ENCODE results near the gene SYT9.

Gene SYT9

DNA sequence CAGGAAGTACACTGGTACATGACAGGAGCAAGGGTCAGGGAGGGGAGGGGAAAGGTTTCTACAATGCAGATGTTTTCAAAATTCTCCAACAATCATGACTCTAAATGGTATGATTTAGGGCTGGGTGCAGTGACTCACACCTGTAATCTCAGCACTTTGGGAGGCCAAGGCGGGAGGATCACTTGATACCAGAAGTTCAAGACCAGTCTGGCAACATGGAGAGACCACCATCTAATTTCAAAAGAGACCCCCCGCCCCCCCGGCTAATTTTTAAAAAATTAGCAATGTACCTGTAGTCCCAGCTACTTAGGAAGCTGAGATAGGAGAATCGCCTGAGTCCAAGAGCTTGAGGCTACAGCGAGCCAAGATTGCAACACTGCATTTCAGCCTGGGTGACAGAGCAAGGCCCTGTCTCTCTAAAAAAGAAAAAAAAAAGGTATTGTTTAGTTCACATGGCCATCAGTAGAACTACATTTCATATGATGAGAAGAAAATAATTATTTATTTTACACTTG is 217.7 kb downstream of the SYT9 start:
- no peak for DNase-seq (ENCODE audit: low read depth in 2 of 2)

DNA sequence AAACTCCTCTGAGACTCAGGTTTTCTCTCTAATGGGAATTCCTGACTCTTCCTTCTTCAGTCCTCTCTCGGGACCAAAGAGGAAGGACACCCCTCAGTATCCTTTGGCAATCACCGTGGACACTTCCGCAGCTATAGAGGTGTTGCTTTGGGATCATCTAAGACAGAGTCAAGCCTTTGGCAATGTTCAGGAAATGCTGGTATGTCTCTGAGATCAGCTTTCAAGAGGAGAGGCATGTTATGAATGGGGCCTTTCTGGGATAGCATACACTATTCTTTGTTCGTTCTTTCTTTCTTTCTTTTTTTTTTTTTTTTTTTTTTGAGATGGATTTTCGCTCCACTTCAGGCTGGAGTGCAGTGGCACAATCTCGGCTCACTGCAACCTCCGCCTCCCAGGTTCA is 219.4 kb downstream of the SYT9 start:
- DNase-seq (ENCODE audit: low read depth in 2 of 2) = no peak

DNA sequence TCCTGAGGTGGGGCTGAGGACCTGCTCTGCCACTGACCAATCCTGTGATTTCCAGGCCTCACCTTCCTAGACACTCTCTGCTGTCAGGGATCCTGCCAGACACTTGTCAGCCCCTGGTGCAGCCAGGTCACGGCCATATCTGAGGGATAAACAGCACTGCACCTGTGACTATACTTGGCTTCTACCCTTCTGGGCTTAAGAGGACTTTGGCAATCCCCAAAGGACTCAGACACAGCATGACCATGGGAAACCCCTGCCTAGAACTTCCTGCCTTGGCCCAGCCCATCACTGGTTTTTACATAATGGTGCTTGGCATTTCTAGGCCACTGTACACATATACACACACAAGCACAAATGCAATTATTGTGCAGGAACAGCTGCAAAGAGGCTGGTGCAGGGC is 222.0 kb downstream of the SYT9 start:
- DNase-seq (ENCODE audit: low read depth in 2 of 2) = no peak

- no peak for DNase-seq (ENCODE audit: low read depth in 2 of 2)
Measured at GRCh38 chr11:7480113-7480512, 228.4 kb downstream of the SYT9 start.

DNA sequence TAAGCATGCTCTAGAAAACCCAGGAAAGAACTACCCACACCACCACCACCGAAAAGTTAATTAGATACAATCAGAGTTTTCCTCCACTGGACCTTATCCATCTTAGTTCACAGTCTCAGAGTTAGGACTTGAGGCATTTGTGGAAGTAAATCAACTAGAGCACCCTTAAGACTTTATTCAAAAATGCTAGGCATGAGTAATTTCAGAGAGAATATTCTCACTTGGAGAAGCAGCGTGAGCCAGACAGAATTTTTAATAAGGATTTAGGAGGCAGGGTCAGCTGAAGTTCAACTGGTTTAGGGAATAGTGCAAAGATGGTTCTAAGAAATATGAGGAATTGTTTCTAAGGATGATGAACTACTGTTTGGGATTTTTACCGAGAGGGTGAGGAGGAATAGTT is 232.4 kb downstream of the SYT9 start:
- no peak for DNase-seq (ENCODE audit: low read depth in 2 of 2)

GRCh38 chr11:7484645-7485044 is 232.9 kb downstream of the SYT9 start:
- no peak for DNase-seq (ENCODE audit: low read depth in 2 of 2)

DNA sequence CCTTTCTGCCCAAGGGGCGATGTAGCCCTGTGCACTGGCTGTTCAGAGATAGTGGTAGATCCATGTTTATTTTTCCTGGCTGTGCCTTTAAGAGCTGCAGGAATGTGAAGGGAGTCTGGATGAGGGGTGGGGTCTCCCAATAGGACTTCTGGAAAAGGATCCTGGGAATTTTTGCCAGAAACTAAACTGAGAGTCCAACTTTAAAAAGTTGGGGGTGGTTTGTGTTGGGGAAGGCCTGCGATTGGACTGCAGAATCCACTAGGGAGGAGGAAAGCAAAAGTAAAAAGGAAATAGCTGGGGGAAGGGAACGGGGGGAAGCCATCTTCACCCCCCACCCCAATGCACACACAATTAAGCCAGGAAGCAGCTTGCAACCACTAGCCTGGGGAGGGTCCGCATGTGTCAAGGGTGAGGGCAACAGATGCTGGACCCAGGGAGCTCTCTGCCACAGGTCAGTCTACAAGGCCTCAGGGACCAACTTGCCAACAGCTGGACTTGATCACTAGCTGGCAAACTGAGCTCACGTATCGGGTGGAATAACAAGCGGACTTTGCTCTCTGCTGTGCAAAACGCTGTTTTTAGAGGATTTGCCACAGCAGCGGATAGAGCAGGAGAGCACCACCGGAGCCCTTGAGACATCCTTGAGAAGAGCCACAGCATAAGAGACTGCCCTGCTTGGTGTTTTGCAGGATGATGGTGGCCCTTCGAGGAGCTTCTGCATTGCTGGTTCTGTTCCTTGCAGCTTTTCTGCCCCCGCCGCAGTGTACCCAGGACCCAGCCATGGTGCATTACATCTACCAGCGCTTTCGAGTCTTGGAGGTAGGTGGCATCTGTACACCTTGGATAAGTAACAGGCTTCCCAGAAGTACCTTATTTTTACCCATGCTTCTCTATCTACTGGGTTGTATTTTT is 233.7 kb downstream of the SYT9 start, which contains the start of gene OLFML1:
Gene OLFML1, plus strand, starts transcription at position 321 of the 912 bp plus-strand sequence. Its CDS starts 370 bp downstream, at position 691.
- no peak for DNase-seq (ENCODE audit: low read depth in 2 of 2)

- no peak for DNase-seq (ENCODE audit: low read depth in 2 of 2)
Measured at GRCh38 chr11:7486098-7486780, 234.5 kb downstream of the SYT9 start.

DNA sequence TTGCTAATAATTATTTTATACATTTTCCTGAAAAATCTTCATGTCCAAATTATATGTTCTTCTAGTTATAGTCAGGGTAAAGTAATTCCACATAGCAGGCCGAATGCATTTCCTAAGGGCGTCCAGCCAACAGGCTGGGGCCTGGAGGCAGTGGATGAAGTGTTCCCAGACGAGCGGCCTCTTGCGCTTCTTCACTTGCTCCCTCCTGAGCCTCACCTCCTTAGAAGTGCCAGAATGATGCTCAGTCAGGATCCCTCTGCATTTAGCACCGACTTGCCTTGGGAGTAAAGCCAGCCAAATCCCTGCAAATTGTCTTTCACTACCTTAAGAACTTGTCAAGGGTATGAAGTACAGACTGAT is 235.1 kb downstream of the SYT9 start:
- no peak for DNase-seq (ENCODE audit: low read depth in 2 of 2)

DNA sequence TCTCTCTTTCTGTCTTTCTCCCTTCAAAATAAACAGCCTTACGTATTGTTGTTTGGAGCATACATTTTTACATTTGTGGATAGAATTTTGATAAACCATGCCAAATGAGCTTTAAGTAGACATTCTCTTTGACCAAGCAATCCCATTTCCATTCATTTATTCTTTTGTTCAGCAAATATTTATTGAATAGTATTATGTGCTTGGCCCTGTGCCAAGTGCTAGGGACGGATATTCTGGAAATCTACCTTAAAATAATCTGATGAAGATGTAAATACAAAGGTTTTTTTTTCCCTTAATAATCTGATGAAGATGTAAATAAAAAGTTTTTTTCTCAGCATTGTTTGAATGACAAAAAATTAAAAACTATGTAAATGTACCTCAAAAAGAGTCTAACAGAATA is 235.7 kb downstream of the SYT9 start:
- DNase-seq (ENCODE audit: low read depth in 2 of 2) = no peak

- no peak for DNase-seq (ENCODE audit: low read depth in 2 of 2)
Measured at GRCh38 chr11:7488681-7489080, 237.0 kb downstream of the SYT9 start.

DNA sequence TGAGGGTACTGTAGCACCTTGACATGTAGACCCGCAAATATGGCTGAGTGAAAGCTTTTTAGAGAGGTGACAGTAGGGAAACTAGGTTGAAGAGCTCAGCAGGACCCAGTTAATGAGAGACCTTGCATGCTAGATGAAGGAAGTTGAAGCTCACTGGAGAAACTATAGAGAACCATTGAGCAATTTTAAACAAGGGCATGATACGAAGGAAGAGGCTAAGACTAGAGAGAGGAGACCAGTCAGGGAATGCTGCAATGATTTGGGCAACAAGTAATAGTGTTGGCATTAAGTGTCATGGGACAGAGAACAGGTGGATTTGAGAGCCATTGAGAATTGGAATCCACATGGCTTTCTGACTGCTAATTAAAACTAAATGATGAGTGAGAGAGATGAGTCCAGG is 237.7 kb downstream of the SYT9 start:
- DNase-seq (ENCODE audit: low read depth in 2 of 2) = no peak

DNA sequence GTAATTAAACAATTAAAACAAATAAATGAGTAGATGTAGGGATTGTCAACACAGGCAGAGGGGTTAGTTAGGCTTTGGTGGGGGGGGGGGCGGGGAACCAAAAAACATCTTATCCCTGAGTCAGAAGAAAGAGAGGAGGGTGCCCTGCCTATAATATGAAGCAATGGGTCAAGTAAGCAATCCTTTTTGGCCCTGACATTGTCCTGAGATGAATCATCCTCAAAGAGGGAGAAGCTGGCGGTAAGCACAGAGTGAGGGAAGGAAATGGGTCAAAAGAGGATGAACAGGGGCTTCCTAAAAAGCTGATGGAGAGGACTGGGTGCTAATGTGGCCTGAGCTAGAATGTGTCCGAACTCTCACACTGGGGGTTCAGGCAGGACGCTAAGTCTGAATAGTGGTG is 238.3 kb downstream of the SYT9 start:
- DNase-seq (ENCODE audit: low read depth in 2 of 2) = no peak

GRCh38 chr11:7490535-7490934 is 238.8 kb downstream of the SYT9 start:
- no peak for DNase-seq (ENCODE audit: low read depth in 2 of 2)

GRCh38 chr11:7492253-7492652 is 240.5 kb downstream of the SYT9 start:
- no peak for DNase-seq (ENCODE audit: low read depth in 2 of 2)

DNA sequence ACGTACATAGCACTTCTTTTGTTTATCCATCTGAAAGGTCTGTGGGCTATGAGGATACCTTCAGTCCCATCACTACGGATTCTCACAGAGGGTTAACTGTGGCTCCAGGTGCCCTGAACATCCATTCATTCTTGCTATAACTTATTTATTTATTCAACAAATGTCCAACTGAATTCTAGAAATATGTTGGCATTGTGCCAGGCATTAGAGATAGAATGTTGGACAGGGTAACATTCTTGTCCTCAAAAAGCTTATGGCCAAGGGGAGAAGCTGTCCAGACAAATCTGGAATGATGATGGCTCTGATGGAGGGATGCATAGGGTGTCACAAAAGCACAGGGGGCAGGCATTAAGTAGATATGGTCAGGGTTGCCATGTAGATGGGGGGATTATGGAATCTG is 242.0 kb downstream of the SYT9 start:
- no peak for DNase-seq (ENCODE audit: low read depth in 2 of 2)

DNA sequence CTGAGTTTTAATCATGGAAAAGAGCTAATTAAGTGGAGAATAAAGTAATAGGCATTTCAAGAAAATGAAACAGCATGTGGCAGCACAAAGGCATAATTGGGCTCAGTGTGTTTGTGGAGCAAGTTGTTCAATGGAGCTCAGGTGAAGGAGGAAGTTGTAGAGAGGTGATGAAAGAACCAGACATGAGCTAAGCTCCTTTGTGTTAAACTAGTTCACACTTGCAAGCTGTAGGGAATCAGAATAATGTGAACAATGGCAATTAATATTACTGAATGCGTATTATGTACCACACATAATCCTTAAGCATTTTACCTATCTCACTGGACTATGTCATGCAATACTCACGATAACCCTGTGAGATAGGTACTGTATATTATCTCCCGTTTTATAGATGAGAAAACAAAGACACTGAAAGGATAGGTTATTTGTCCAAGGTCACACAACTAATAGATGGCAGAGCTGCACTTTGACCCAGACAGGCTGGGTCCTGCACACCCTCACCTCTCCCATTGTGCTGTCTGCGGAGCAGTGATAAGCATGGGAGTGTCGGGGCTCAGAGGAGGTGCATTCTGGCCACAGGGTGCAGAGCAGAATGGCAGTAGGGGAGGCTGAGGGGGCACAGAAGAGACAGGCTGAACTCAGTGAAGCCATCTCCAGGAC is 242.5 kb downstream of the SYT9 start:
- DNase-seq (ENCODE audit: low read depth in 2 of 2) = no peak

DNA sequence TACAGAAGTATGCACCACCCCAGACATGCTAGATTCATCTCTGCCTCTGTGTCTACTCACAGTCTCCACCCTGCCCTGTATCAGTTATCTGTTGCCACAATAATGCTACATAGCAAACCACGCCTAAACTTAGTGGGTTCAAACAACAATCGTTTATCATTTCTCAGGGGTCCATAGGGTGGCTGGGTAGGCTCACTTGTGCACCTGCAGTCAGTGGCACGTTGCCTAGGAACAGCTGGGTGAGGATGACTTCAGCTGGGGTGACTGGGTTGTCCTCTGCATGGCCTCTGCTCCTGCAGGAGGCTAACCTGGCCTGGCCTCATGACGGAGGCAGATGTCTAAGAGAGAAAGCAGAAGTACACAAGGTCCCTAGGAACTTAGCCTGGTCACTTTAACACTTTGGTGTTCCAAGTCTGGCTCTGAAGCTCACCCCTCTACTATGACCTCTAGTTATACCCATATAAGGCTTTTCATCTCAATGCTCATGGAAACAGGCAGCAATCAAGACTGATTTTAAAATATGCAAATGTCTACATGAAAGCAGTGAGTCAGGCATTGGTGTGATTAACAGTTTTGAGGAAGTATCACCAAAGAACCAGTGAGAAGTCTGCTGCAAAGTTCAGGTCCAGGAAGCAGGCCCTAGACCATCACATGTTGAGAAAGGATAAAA is 244.3 kb downstream of the SYT9 start:
- DNase-seq (ENCODE audit: low read depth in 2 of 2) = no peak

DNA sequence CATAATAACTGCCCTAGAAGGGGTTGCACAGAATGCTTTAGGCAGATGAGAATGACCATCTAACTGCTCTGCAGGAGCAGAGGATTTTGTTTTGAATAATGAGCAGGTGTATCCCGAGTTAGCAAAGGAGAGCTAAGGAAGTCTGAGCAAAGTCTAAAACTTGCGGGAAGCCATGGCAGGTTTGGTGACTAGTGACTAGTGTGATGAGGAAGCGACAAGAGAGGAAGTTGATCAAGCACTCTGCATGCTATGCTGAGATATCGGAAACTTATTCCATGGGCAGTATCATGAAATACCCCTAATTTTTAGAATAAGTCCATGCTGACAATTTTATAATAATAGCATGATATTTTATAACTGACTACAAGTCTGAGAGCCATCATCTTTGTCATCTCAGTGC is 246.5 kb downstream of the SYT9 start:
- DNase-seq (ENCODE audit: low read depth in 2 of 2) = no peak

DNA sequence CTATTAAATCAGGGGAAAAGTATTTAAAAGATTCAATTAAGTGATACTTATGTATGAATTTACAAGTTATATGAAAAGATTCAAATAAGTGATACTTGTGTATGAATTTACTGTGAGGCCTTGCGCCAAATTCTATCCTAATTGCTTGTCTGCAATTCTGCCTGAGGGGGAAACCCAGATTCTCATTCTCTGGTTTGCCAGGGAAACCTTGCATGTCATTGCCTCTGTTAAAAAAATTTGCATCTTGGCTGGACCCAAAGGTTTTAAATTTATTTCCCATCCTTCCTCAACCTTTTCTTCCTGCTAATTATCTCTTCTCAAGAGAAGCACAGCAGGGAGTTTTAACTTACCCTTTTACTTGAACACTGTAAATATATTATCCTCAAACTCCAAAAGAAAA is 247.4 kb downstream of the SYT9 start:
- DNase-seq (ENCODE audit: low read depth in 2 of 2) = no peak

DNA sequence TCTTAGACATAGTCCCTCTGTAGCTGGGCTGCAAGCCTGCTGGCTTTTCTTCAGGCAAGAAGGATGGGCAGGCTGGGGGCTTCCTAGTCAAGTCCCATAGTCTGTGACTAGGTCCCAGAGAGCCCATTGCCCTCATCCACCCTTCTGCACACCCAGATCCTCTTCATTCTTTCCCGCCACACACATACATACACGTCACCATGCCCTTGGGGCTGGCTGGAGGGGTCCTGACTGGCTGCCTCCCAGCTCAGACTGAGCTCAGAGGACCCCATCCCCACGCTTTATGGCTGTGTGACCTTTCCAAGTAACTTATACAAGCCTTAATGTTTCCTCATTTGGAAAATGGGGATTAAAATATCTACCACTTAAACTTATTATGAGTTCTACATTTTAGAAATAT is 248.5 kb downstream of the SYT9 start:
- no peak for DNase-seq (ENCODE audit: low read depth in 2 of 2)

DNA sequence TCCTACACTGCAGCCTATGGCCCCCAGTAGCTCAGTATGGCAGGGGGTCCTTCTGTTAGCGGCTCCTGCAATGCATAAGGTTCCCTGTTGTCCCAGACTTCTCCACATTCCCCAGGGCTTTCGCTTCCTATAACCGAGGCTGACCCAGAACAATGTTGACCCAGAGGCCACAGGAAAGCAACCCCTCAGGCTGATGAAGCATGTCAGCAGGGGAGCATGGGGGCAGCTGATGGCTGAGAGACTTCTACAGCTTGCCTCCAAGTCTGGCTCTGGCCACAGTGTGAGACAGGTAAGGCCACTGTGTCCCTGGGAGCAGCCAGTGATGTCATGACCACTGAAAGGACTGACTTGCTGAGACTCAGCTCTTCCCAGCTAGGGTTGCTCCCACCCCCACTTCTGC is 249.5 kb downstream of the SYT9 start:
- no peak for DNase-seq (ENCODE audit: low read depth in 2 of 2)

All from stimulated activated CD8-positive, alpha-beta memory T cell treated with anti-CD3 and anti-CD28 coated beads, Interleukin-7, amount 100 ng/mL, for 4 hours (primary cell).